HG03571 (cell line): Measurements from ENCODE around the gene SH2D6.
"Not testable (repeated sequence)": the region's sequence is repeated elsewhere in the genome, so short reads cannot be mapped to it uniquely, and the experiment has no call there.

Experiments
- ATAC-seq: cut with Tn5 transposase; IDR thresholded peaks from one replicate; pipeline ENCODE4 v1.9.1; 2021; ENCODE audit not compliant: unreplicated experiment

The SH2D6 gene

GRCh38 chr2:85439025-85439472 lies 20.5 kb downstream of the SH2D6 start:
- no peak for ATAC-seq

- ATAC-seq = not testable (repeated sequence)
Observed at GRCh38 chr2:85439569-85439968, 21.1 kb downstream of the SH2D6 start.

GRCh38 chr2:85439986-85440385 lies 21.5 kb downstream of the SH2D6 start:
- no peak for ATAC-seq

GRCh38 chr2:85440729-85441128 lies 22.2 kb downstream of the SH2D6 start:
- no peak for ATAC-seq

- ATAC-seq = no peak
Observed at GRCh38 chr2:85441864-85442263, 23.4 kb downstream of the SH2D6 start.

GRCh38 chr2:85444629-85445172 lies 26.2 kb downstream of the SH2D6 start:
- no peak for ATAC-seq

- no peak for ATAC-seq
Observed at GRCh38 chr2:85445316-85446295, 27.1 kb downstream of the SH2D6 start.

GRCh38 chr2:85446296-85447221 lies 28.0 kb downstream of the SH2D6 start:
- no peak for ATAC-seq

- ATAC-seq = no peak
Observed at GRCh38 chr2:85447222-85447585, 28.7 kb downstream of the SH2D6 start.

- no peak for ATAC-seq
Observed at GRCh38 chr2:85448461-85449213, 30.1 kb downstream of the SH2D6 start.

- no peak for ATAC-seq
Observed at GRCh38 chr2:85449214-85449588, 30.7 kb downstream of the SH2D6 start.

GRCh38 chr2:85452237-85452636 lies 33.7 kb downstream of the SH2D6 start:
- ATAC-seq = no peak

- ATAC-seq = no peak
Observed at GRCh38 chr2:85453571-85453970, 35.1 kb downstream of the SH2D6 start.

GRCh38 chr2:85455552-85456090 lies 37.1 kb downstream of the SH2D6 start:
- ATAC-seq = no peak

GRCh38 chr2:85457043-85457442 lies 38.5 kb downstream of the SH2D6 start:
- ATAC-seq = no peak

- ATAC-seq = no peak
Observed at GRCh38 chr2:85457877-85458316, 39.4 kb downstream of the SH2D6 start.

GRCh38 chr2:85458601-85459563 lies 40.4 kb downstream of the SH2D6 start:
- ATAC-seq = no peak

- ATAC-seq = no peak
Observed at GRCh38 chr2:85459771-85460170, 41.3 kb downstream of the SH2D6 start.

- no peak for ATAC-seq
Observed at GRCh38 chr2:85462322-85462721, 43.8 kb downstream of the SH2D6 start.
